ENCODE measurements around the gene SPATA32. TPM values are rescaled to one million over a fixed set of nuclear protein-coding genes. Genes with fewer than 3 reads are reported as not detected.

The SPATA32 gene
- total RNA-seq, 2 experiments from 2014 or later = 0.23 to 0.49 TPM

DNA sequence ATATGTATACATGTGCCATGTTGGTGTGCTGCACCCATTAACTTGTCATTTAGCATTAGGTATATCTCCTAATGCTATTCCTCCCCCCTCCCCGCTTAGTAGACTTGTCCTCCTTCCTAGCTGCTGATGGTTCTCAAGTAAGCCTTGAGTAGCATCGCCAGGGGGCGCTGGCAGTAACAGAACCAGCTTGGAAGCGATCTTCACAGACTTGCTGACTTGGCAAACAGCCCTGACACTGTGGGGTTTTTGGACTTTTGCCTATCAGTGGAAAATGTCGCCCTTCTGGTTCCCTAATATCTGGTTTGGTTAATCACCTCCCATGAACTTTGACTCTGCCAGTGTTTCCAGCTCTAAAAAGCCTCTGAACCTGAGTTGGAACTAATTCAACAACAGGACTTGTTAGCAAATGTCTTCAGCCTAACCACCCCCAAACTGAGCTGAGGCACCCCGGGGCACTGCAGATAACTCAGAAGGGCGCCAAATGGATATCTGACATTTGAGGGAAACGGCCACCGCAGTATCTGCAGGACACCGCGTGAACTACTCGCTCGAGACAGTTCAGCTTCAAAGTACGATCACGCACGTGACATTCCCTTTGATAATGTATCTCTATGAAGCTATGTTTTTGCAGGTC lies 15.4 kb upstream of the SPATA32 start:
- CTCF ChIA-PET = interaction anchor here (0.6 to 11.0 kb wide), 37 partner anchors 11 to 154 kb away, joined by 3 to 222 read pairs (median 5); partner anchors contain the start of genes ACBD4, FMNL1, HEXIM1 and HEXIM2
- peak overlapping the region; percentile 54 for H3K27ac Mint-ChIP-seq
- no peaks in the 10 kb centered on the region for H3K27me3 Mint-ChIP-seq
- H3K9me3 Mint-ChIP-seq (ENCODE audit: low read depth) = no peaks in the 10 kb centered on the region
- H3K4me3 Mint-ChIP-seq = no peak overlapping the region
- peaks cover 15% of the 10 kb centered on the region for H3K4me1 Mint-ChIP-seq
- DNase-seq (peak; percentile 94), ATAC-seq (peak; percentile 98)
- H3K36me3 Mint-ChIP-seq = peaks cover 23% of the 10 kb centered on the region

DNA sequence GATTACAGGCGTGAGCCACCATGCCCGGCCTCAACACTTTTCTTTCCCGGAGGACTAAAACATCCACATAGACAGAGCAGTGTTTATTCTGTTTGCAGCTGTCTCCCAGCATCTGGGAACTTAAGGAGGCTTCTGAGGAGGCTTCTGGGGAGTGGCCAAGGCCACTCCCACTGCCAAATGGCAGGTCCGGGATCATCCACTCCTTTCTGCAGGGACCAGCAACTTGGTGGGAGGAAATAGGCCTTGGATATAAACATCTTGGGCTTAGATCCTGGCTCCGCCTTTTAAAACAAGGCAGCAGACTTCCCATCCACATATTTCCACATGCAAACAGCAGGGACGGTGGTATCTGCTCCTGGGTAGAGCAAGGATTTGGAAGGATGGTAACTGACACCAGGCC lies 14.1 kb upstream of the SPATA32 start:
- no peak for ATAC-seq
- H3K9me3 Mint-ChIP-seq (ENCODE audit: low read depth) = no peaks in the 10 kb centered on the region
- no peak overlapping the region for H3K27ac Mint-ChIP-seq
- CTCF ChIA-PET = interaction anchor here (1.1 to 11.0 kb wide), 13 partner anchors 10 to 144 kb away, joined by 3 to 222 read pairs (median 10); partner anchors contain the start of genes ACBD4, FMNL1, MAP3K14 and PLCD3
- H3K36me3 Mint-ChIP-seq = peaks cover 26% of the 10 kb centered on the region
- H3K27me3 Mint-ChIP-seq = no peaks in the 10 kb centered on the region
- H3K4me3 Mint-ChIP-seq = no peak overlapping the region
- H3K4me1 Mint-ChIP-seq = peaks cover 15% of the 10 kb centered on the region
- no peak for DNase-seq

DNA sequence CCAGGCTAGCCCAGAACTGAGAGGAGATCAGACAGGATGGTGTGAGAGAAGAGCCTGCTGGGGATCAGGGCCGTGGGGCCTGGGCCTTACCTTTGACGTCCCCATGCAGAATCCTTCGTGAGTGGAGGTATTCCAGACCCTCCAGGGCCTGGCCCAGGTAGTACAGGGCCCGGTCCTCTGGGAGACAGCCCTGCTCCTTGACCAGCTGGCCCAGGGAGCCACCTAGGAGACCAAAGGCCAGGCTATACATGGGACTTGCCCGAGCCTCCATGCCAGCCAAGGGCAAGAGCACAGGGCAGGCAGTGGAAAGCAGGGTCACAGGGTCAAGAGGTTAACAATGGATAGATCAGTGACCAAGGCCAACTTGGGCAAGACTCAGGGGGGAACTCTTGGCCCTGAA lies 12.1 kb upstream of the SPATA32 start:
- H3K27me3 Mint-ChIP-seq = no peaks in the 10 kb centered on the region
- peaks cover 15% of the 10 kb centered on the region for H3K4me1 Mint-ChIP-seq
- no peak overlapping the region for H3K4me3 Mint-ChIP-seq
- CTCF ChIA-PET = interaction anchor here (1.0 to 11.0 kb wide), 3 partner anchors 38 to 113 kb away, joined by 4 to 222 read pairs (median 154); partner anchors contain the start of gene FMNL1
- ATAC-seq = no peak
- no peaks in the 10 kb centered on the region for H3K9me3 Mint-ChIP-seq (ENCODE audit: low read depth)
- peaks cover 32% of the 10 kb centered on the region for H3K36me3 Mint-ChIP-seq
- H3K27ac Mint-ChIP-seq = no peak overlapping the region
- DNase-seq = no peak

DNA sequence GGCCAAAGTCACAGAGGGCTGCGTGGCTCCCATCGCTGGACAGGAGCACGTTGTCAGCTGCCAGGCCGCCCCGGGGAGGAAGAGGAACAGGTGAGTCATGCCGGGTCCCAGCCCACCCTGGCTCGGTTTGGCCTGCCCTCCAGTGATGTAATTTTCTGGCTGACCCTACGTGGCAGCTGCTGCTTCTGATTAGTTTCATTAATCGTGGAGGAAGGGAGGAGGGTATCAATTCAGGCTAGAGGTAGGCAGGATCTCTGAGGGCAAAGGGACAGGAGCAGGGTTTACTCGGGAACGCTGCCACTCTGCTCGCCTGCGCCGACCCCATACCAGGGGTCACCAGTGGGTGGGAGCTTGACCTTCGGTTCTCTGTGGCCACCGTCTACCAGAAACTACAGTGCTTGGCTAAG lies 11.7 kb upstream of the SPATA32 start:
- Mint-ChIP-seq H3K27me3 (no peaks in the 10 kb centered on the region), H3K4me3 (no peak overlapping the region), H3K9me3 (ENCODE audit: low read depth) (no peaks in the 10 kb centered on the region), H3K36me3 (peaks cover 32% of the 10 kb centered on the region), H3K27ac (no peak overlapping the region), H3K4me1 (peaks cover 11% of the 10 kb centered on the region)
- DNase-seq (no peak), ATAC-seq (no peak)
- CTCF ChIA-PET = interaction anchor here (0.9 to 11.0 kb wide), 5 partner anchors 39 to 122 kb away, joined by 3 to 222 read pairs (median 4); partner anchors contain the start of gene FMNL1

DNA sequence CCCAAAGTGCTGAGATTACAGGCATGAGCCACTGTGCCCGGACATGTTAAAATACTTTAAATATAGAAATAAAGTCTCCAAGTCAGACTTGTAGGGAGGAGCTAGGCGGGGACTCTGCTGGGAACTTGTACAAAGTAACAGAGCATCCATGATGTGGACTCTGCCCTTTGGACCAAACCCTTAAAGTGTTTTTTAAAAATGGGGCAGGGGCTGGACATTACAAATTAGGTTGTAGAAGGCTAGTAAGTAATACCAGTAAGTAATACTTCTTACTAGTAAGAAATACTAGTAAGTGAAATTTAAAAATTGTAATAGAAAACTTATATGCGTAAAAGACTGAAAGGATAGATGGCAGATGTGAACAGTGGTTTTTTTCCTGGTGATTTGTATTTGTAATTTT lies 9.7 kb upstream of the SPATA32 start:
- H3K36me3 Mint-ChIP-seq = peaks cover 45% of the 10 kb centered on the region

DNA sequence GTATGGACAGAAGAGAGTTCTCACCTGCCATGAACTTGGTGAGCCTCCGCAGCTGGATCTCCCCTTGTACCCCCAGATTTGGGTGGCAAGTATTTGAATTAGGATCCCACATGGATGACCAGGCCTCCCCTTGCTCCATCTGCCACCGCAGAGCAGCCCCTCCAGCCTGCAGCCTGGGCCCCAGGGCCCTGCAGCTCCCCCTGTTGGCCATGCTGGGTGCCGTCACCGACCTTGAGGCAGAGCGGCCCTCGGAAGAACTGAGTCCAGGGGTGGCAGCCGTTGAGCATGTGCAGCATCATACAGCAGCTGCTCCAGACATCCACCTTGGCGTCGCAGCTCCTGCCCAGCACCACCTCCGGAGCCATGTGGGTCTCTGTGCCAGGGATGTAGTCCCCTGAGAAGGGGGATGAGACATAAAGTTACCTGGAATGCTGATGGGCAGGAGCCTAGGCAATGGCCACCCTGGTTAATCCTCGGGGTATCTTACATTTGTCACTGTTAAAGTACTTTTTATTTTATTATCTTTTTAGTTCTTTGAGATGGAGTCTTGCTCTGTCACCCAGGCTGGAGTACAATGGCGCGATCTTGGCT lies 9.0 kb upstream of the SPATA32 start:
- Mint-ChIP-seq H3K36me3 (peaks cover 48% of the 10 kb centered on the region), H3K4me1 (peaks cover 3% of the 10 kb centered on the region), H3K9me3 (ENCODE audit: low read depth) (no peaks in the 10 kb centered on the region), H3K27ac (no peak overlapping the region), H3K27me3 (no peaks in the 10 kb centered on the region), H3K4me3 (no peak overlapping the region)
- CTCF ChIA-PET = interaction anchor here (0.6 to 11.0 kb wide), 17 partner anchors 13 to 315 kb away, joined by 3 to 222 read pairs (median 4); partner anchors contain the start of genes ACBD4 and FMNL1
- DNase-seq (peak; percentile 57), ATAC-seq (peak; percentile 69)

More for the DNA sequence above, 9.7 kb upstream of the SPATA32 start:
- DNase-seq (no peak), ATAC-seq (no peak)
- Mint-ChIP-seq H3K27ac (no peak overlapping the region), H3K9me3 (ENCODE audit: low read depth) (no peaks in the 10 kb centered on the region), H3K4me3 (no peak overlapping the region), H3K4me1 (peaks cover 3% of the 10 kb centered on the region), H3K27me3 (no peaks in the 10 kb centered on the region)
- CTCF ChIA-PET = interaction anchor here (0.6 to 11.0 kb wide), 12 partner anchors 9 to 136 kb away, joined by 3 to 222 read pairs (median 4); partner anchors contain the start of genes ACBD4 and FMNL1

DNA sequence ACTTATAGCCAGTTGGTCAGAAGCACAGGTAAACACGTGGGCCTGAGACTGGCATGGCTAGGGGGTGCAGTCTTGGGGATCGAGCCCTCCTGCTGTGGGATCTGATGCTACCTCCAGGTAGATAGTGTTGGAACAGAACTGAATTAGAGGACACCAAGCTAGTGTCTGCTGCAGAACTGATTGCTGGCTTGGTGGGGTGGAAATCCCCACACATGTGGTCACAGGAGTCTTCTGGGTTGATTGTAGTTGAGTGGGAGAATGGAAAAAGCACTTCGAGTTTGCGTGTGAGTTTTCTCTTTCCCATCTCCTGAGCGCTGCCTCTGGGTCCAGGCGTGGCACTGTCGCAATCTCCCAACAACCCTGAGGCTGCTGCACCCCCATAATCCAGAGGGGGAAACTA lies 8.0 kb upstream of the SPATA32 start:
- Mint-ChIP-seq H3K36me3 (peaks cover 49% of the 10 kb centered on the region), H3K4me1 (peaks cover 3% of the 10 kb centered on the region), H3K27ac (peak overlapping the region; percentile 24), H3K9me3 (ENCODE audit: low read depth) (no peaks in the 10 kb centered on the region), H3K4me3 (no peak overlapping the region), H3K27me3 (no peaks in the 10 kb centered on the region)
- no peak for ATAC-seq
- CTCF ChIA-PET = interaction anchor here (1.1 to 10.7 kb wide), 9 partner anchors 12 to 134 kb away, joined by 3 to 154 read pairs (median 4); partner anchors contain the start of genes ACBD4 and FMNL1
- no peak for DNase-seq

DNA sequence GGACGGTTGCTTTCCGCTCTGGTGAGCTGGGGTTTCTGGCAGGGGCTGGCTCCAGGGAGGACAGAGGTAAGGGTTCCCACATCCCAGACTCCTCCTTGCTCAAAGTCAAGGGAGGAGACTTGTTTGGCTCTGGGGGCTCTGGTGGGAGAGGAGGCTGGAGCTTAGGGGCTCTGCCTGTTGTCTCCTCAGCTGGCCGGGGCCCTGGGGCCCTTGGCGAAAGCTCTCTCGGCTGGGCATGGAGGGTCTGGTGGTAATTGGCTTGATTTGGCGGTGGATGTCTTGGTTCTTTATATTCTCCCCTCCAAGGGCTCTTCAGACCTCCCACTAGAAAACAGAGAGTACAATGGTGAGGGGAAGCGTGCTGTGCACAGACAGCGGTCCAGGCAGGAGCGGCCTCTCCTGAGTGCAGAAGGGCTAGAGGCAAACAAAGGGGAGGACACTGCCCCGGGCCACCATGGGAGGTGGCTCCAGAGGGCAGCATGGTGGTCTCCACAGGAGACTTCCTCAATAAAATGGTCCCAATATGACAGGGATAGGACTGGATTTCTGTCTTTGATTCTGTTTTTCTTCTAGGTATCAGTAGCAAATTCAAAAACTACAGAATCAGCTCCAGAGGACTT lies 5.7 kb upstream of the SPATA32 start:
- no peak for DNase-seq
- Mint-ChIP-seq H3K27me3 (no peaks in the 10 kb centered on the region), H3K9me3 (ENCODE audit: low read depth) (no peaks in the 10 kb centered on the region), H3K4me3 (no peak overlapping the region), H3K27ac (no peak overlapping the region), H3K36me3 (peaks cover 39% of the 10 kb centered on the region), H3K4me1 (peaks cover 15% of the 10 kb centered on the region)
- no peak for ATAC-seq
- CTCF ChIA-PET = interaction anchor here (2.7 to 4.3 kb wide), 4 partner anchors 10 to 118 kb away, joined by 7 to 26 read pairs (median 18); no protein-coding TSS in a partner anchor

DNA sequence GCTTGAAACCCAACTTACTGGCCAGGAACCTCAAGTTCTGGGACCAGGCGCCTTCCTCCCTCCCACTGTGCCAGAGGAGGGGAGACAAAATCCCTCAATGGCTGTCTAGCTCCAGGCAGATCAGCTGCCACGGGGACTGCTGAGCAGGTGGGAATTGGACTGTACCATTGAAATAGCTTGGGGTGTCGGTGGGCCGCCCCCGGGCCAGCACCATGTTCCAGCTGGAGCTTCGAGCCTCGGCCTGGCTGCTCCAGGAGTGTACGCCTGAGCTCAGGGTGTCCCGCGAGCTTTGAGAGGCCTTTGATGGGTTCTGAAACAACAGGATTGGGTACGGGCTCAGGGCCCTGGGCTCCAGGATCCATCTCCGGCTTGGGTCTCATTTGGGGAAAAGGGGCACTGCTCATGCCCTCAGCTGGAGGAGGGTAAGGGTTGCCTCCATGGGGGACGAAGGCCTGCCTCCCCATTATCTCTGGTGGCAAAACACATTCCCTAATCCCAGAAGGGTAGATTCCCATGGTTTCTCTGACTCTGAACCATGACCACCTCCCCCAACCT lies 4.6 kb upstream of the SPATA32 start:
- H3K4me3 Mint-ChIP-seq = no peak overlapping the region
- H3K27ac Mint-ChIP-seq = no peak overlapping the region
- H3K4me1 Mint-ChIP-seq = peaks cover 22% of the 10 kb centered on the region
- no peaks in the 10 kb centered on the region for H3K27me3 Mint-ChIP-seq
- H3K9me3 Mint-ChIP-seq (ENCODE audit: low read depth) = no peaks in the 10 kb centered on the region
- CTCF ChIA-PET = interaction anchor here (1.2 to 4.3 kb wide), 5 partner anchors 9 to 119 kb away, joined by 3 to 26 read pairs (median 15); no protein-coding TSS in a partner anchor
- DNase-seq (no peak), ATAC-seq (no peak)
- peaks cover 35% of the 10 kb centered on the region for H3K36me3 Mint-ChIP-seq

DNA sequence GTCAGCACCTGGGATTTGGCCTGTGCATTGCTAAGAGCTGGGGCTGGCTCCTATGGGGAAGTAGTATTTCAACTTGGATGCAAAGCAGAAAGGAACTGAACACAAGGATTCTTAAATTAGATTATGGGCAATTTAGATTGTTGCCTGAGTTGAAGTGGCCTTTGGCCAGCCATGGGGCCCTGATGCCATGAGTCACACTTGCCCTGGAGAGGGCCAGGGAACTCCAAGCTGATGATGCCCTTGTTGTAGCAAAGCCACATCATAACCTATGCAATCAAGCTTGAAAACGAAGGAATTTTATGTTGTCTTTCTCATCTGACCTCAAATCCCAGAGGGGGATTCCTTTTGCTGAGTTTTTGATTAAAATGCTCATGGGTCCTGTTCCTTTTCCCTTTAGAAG lies 3.9 kb upstream of the SPATA32 start:
- CTCF ChIA-PET = interaction anchor here (1.2 to 4.3 kb wide), 6 partner anchors 10 to 119 kb away, joined by 3 to 26 read pairs (median 9); no protein-coding TSS in a partner anchor
- Mint-ChIP-seq H3K27me3 (no peaks in the 10 kb centered on the region), H3K9me3 (ENCODE audit: low read depth) (no peaks in the 10 kb centered on the region), H3K4me3 (no peak overlapping the region), H3K36me3 (peaks cover 32% of the 10 kb centered on the region), H3K4me1 (peaks cover 24% of the 10 kb centered on the region), H3K27ac (no peak overlapping the region)
- no peak for ATAC-seq
- DNase-seq = no peak

DNA sequence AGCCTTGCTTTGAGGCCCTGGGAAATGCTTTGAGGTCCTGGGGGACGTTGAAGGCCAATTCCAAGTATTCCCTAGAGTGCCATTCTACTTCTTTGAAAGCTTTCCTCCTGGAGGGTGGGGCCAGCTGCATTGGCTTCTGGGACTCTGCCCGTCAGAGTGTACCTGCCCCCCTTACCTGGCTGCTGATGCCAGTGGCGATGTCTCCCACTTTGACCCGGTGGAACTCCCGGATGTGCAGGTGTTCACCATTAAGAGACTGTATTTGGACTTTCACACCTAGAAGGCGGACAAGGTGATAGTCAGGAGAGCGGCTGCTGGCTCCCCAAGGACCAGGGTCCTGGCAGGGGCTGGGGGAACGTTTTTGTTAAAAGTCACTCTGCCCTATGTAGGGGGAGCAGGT lies 3.1 kb upstream of the SPATA32 start:
- H3K36me3 Mint-ChIP-seq = peaks cover 26% of the 10 kb centered on the region
- no peak overlapping the region for H3K4me3 Mint-ChIP-seq
- ATAC-seq (no peak), DNase-seq (no peak)
- H3K27ac Mint-ChIP-seq = no peak overlapping the region
- H3K9me3 Mint-ChIP-seq (ENCODE audit: low read depth) = no peaks in the 10 kb centered on the region
- CTCF ChIA-PET = interaction anchor here (1.2 to 4.3 kb wide), 4 partner anchors 10 to 46 kb away, joined by 3 to 26 read pairs (median 12); no protein-coding TSS in a partner anchor
- H3K27me3 Mint-ChIP-seq = no peaks in the 10 kb centered on the region
- H3K4me1 Mint-ChIP-seq = peaks cover 23% of the 10 kb centered on the region

DNA sequence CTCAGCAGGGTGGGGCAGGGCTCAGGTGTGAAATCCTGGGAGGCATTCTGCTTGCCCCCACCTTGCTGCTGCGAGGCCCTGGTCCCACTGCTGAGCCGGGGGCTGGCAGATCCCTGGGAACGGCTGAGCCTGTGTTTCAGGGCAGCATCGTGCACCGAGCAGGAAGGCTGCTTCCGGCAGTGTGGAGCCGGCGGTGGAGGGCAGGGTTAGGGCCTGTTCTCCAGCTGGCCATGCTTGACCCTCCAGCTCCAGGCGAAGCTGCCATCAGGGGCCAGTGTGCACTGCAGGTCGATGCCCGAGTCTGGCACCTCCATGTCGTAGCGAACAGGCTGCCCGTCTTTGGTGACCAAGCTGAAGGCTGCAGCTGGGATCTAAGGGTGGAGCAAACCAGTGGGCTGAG lies 2.5 kb upstream of the SPATA32 start:
- H3K27ac Mint-ChIP-seq = no peak overlapping the region
- peaks cover 22% of the 10 kb centered on the region for H3K36me3 Mint-ChIP-seq
- CTCF ChIA-PET = interaction anchor here (4.3 kb wide), 1 partner anchor 13 kb away, joined by 22 read pairs; no protein-coding TSS in a partner anchor
- peaks cover 23% of the 10 kb centered on the region for H3K4me1 Mint-ChIP-seq
- H3K27me3 Mint-ChIP-seq = no peaks in the 10 kb centered on the region
- ATAC-seq (no peak), DNase-seq (no peak)
- H3K9me3 Mint-ChIP-seq (ENCODE audit: low read depth) = no peaks in the 10 kb centered on the region
- H3K4me3 Mint-ChIP-seq = no peak overlapping the region

DNA sequence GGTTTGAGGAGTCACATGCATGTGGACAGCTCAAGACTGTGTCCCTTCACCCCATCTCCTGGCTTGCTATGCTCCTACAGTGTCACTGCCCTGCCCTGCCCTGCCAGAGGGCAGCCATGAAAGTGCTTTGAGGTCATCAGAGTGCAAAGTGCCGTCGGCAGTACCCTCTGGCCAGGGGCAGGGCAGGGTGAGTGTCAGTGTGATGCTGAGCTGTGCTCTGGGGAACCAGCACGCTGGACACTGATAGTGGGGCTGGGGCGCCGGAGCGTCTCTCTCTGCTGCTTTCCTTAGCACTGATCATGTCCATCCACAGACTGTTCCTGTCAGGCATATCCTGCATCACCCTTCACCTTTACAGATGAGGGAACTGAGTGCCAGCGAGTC lies 1.6 kb upstream of the SPATA32 start:
- CTCF ChIA-PET = interaction anchor here (0.8 to 2.1 kb wide), 5 partner anchors 8 to 128 kb away, joined by 3 to 18 read pairs (median 3); partner anchors contain the start of gene ACBD4
- no peak overlapping the region for H3K4me3 Mint-ChIP-seq
- H3K27ac Mint-ChIP-seq = no peak overlapping the region
- peaks cover 23% of the 10 kb centered on the region for H3K4me1 Mint-ChIP-seq
- no peaks in the 10 kb centered on the region for H3K27me3 Mint-ChIP-seq
- H3K36me3 Mint-ChIP-seq = peaks cover 20% of the 10 kb centered on the region
- DNase-seq = no peak
- no peaks in the 10 kb centered on the region for H3K9me3 Mint-ChIP-seq (ENCODE audit: low read depth)
- no peak for ATAC-seq
